SK-N-MC (cell line): Measurements from ENCODE around the gene FAM210B.

ENCODE experiments used
- DNase-seq: peaks from one replicate; pipeline ENCODE4 v3.0.0-alpha.2; 2011; ENCODE audit warnings: low read depth, low spot score
- H3K27ac ChIP-seq: fragments of 200-600 bp; sonication (generic); 2 replicates; pipeline ENCODE4 v1.5.1; 2016; ENCODE audit warnings: mixed run types
- H3K36me3 ChIP-seq: fragments of 200-600 bp; sonication (generic); 2 replicates; pipeline ENCODE4 v1.6.1; 2017; ENCODE audit warnings: antibody characterized with exemption, low read length, mixed read lengths; ENCODE audit not compliant: insufficient read depth
- H3K4me3 ChIP-seq: fragments of 200-600 bp; sonication (generic); 2 replicates; pipeline ENCODE4 v1.5.1; 2016
- H3K9ac ChIP-seq: fragments of 200-600 bp; sonication (generic); 2 replicates; pipeline ENCODE4 v1.8.0; 2017; ENCODE audit warnings: mixed run types, mixed read lengths; ENCODE audit not compliant: insufficient read length
- H3K9me3 ChIP-seq: fragments of 200-600 bp; sonication (generic); 2 replicates; pipeline ENCODE4 v1.6.1; 2017; ENCODE audit warnings: low read depth, mild to moderate bottlenecking, antibody characterized with exemption, low read length, moderate library complexity, mixed read lengths
- EZH2 ChIP-seq: fragments of 200-600 bp; sonication (generic); IDR thresholded peaks from one replicate; pipeline ENCODE4 v1.6.1; 2017; ENCODE audit warnings: antibody characterized with exemption
- FOXP2 ChIP-seq: optimal IDR thresholded peaks from 2 replicates; pipeline ENCODE3; 2011; ENCODE audit warnings: mild to moderate bottlenecking, moderate library complexity; ENCODE audit not compliant: insufficient read depth; ENCODE audit errors: extremely low read length, control extremely low read depth
- POLR2AphosphoS5 ChIP-seq: IDR thresholded peaks from 2 replicates; pipeline ENCODE4 v1.6.1; 2012; ENCODE audit warnings: mild to moderate bottlenecking, low read depth, low read length, borderline replicate concordance

The FAM210B gene

GRCh38 chr20:56343861-56344381, 14.9 kb upstream of the FAM210B start:
- no peak overlapping the region for H3K4me3 ChIP-seq
- H3K36me3 ChIP-seq, result no peaks in the 10 kb centered on the region
- H3K27ac ChIP-seq, result no peak overlapping the region
- no peak for DNase-seq
- TF ChIP-seq EZH2 (no peak), FOXP2 (no peak), POLR2AphosphoS5 (no peak)
- H3K9me3 ChIP-seq, result no peaks in the 10 kb centered on the region
- no peak overlapping the region for H3K9ac ChIP-seq

DNA sequence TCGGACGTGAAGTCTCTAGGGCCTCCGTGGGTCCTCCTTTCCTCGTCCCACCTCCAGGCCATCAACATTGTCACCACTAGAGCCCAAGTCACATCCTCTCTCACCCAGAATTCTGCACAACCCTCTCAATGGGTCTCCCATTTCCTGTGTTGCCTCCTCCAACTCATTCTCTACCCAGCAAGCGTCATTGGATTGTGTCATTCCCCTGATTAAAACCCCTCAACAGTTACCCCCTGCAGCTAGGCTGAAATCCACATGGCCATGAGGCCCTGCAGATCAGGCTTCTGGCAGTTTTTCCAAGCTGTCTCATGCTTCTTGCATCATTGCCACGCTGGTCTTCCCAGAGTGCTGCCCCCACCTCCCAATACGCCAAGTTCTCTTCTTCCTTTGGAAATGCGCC, 12.9 kb upstream of the FAM210B start:
- DNase-seq, result no peak

GRCh38 chr20:56347628-56348304, 11.0 kb upstream of the FAM210B start:
- no peak overlapping the region for H3K9ac ChIP-seq
- H3K4me3 ChIP-seq, result no peak overlapping the region
- H3K36me3 ChIP-seq, result no peaks in the 10 kb centered on the region
- no peaks in the 10 kb centered on the region for H3K9me3 ChIP-seq
- no peak overlapping the region for H3K27ac ChIP-seq
- no peak for TF ChIP-seq EZH2
- no peak for TF ChIP-seq FOXP2
- TF ChIP-seq POLR2AphosphoS5, result no peak
- no peak for DNase-seq

More for the DNA sequence above, 12.9 kb upstream of the FAM210B start:
- Histone ChIP-seq H3K27ac (no peak overlapping the region), H3K4me3 (no peak overlapping the region), H3K36me3 (no peaks in the 10 kb centered on the region), H3K9me3 (no peaks in the 10 kb centered on the region), H3K9ac (no peak overlapping the region)
- TF ChIP-seq POLR2AphosphoS5 (no peak), FOXP2 (no peak), EZH2 (no peak)

DNA sequence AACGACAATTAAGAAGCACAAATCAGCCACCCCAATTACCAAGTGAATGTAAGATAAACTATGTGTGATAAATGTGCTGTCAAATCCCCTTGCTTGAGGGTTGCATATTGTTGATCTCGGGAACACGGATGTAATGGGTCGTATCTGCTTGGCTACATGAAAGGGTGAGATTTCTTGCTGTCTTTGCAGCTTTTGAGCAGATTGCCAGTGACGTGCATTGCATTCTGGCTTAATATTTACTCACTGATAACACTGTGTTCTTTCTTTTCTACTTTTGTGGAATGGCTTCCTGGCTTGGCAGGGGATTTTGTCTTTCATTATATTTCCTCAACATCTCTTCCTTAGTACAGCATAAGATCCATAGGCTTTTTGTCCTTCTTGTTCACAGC, 10.5 kb upstream of the FAM210B start:
- Histone ChIP-seq H3K36me3 (no peaks in the 10 kb centered on the region), H3K4me3 (no peak overlapping the region), H3K9me3 (no peaks in the 10 kb centered on the region), H3K9ac (no peak overlapping the region), H3K27ac (no peak overlapping the region)
- no peak for DNase-seq
- TF ChIP-seq POLR2AphosphoS5 (no peak), FOXP2 (no peak), EZH2 (no peak)

GRCh38 chr20:56348746-56349145, 10.0 kb upstream of the FAM210B start:
- no peak overlapping the region for H3K9ac ChIP-seq
- TF ChIP-seq FOXP2 (no peak), EZH2 (no peak), POLR2AphosphoS5 (no peak)
- H3K4me3 ChIP-seq, result no peak overlapping the region
- DNase-seq, result no peak
- H3K36me3 ChIP-seq, result no peaks in the 10 kb centered on the region
- no peaks in the 10 kb centered on the region for H3K9me3 ChIP-seq
- H3K27ac ChIP-seq, result no peak overlapping the region

DNA sequence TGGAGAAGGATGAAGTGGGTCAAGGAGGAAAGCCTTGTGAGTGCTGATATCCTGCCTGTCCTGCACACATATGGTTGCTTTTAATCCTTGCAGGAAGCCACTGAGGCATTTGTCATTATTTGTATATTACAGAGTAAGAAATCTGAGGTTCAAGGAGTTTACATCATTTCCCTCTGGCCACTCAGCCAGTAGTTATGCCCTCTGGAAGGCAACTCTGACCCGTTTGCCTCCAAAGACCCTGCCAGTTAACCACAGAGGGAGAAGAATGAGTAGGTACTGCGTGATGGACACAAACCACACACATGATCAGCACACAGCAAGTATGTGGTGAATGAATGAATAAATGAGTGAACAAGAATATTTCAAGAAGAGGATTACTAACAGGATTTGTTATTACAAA, 7.9 kb upstream of the FAM210B start:
- no peak for TF ChIP-seq FOXP2
- TF ChIP-seq EZH2, result no peak
- TF ChIP-seq POLR2AphosphoS5, result no peak
- Histone ChIP-seq H3K9ac (no peak overlapping the region), H3K27ac (no peak overlapping the region), H3K36me3 (no peaks in the 10 kb centered on the region), H3K9me3 (no peaks in the 10 kb centered on the region), H3K4me3 (no peak overlapping the region)
- no peak for DNase-seq

GRCh38 chr20:56352345-56353055, 6.3 kb upstream of the FAM210B start:
- DNase-seq, result no peak
- Histone ChIP-seq H3K36me3 (no peaks in the 10 kb centered on the region), H3K9me3 (no peaks in the 10 kb centered on the region), H3K4me3 (no peak overlapping the region), H3K27ac (no peak overlapping the region), H3K9ac (no peak overlapping the region)
- TF ChIP-seq EZH2 (no peak), POLR2AphosphoS5 (no peak), FOXP2 (no peak)

DNA sequence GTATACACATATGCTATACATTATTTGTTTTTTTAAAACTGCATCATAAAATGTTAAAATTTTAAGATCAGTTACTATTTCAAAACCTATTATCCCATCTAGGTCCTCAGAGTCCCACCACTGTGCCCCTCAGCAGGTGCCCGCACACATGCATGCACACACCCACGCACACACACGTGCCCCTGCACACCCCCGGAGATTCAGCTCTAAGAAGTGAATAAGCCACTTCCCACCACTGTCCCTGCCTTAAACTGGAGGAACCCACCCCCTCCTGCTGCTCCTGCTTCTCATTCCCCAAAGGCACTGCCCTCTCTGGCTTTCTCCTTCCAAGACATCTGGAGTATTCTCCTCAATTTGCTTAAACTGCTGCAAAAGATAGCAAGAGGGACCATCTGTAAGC, 5.4 kb upstream of the FAM210B start:
- Histone ChIP-seq H3K9ac (no peak overlapping the region), H3K36me3 (no peaks in the 10 kb centered on the region), H3K9me3 (no peaks in the 10 kb centered on the region), H3K27ac (no peak overlapping the region), H3K4me3 (no peak overlapping the region)
- DNase-seq, result no peak
- TF ChIP-seq EZH2 (no peak), POLR2AphosphoS5 (no peak), FOXP2 (no peak)
